Tibial nerve (tissue), 4 donors: ENCODE measurements around the gene TBL1X. TPM values are rescaled to one million over a fixed set of nuclear protein-coding genes. Genes with fewer than 3 reads are reported as not detected.
A peak's percentile ranks its signal among the peaks of the same experiment; 100 is the strongest.

Source experiments
- DNase-seq, 2 donors: peaks; one replicate each; pipeline ENCODE4 v3.0.0-alpha.2; 2019; ENCODE audit warnings: low spot score in 2 of 2
- H3K27ac ChIP-seq, 4 donors: fragments of 200-600 bp; sonication (generic) in 3 of 4; one replicate each; pipeline ENCODE4 v1.5.1; 2017 to 2019; ENCODE audit warnings: mild to moderate bottlenecking in 1 of 4
- H3K27me3 ChIP-seq, 2 donors: fragments of 200-600 bp; sonication (generic) in 1 of 2; one replicate each; pipeline versions ENCODE4 v1.5.1 to v1.6.0; 2017 to 2019
- H3K36me3 ChIP-seq, 3 donors: fragments of 200-600 bp; sonication (generic); one replicate each; pipeline ENCODE4 v1.5.1; 2018 to 2019
- H3K4me1 ChIP-seq, 4 donors: fragments of 200-600 bp; sonication (generic) in 3 of 4; one replicate each; pipeline ENCODE4 v1.5.1; 2017 to 2019
- H3K4me3 ChIP-seq, 4 donors: fragments of 200-600 bp; sonication (generic) in 3 of 4; one replicate each; pipeline ENCODE4 v1.5.1; 2017 to 2019; ENCODE audit warnings: mild to moderate bottlenecking in 1 of 4, moderate library complexity in 1 of 4
- H3K9me3 ChIP-seq, 4 donors: fragments of 200-600 bp; sonication (generic) in 3 of 4; one replicate each; pipeline ENCODE4 v1.5.1; 2017 to 2019
- CTCF ChIP-seq, 5 experiments: fragments of 200-600 bp in 3 of 5; fragments of 450-650 bp in 2 of 5; sonication (generic) in 3 of 5; IDR thresholded peaks; one replicate each; pipeline ENCODE4 v1.5.1; 2016 to 2019; ENCODE audit warnings: antibody characterized with exemption in 5 of 5, mild to moderate bottlenecking in 3 of 5, moderate library complexity in 2 of 5
- EP300 ChIP-seq, 2 donors: sonication (generic); formaldehyde crosslinking; IDR thresholded peaks; one replicate each; pipeline ENCODE4 v1.6.1; 2017; ENCODE audit warnings: antibody characterized with exemption in 2 of 2, mild to moderate bottlenecking in 1 of 2
- POLR2A ChIP-seq, 2 donors: fragments of 450-650 bp; IDR thresholded peaks; one replicate each; pipeline ENCODE4 v1.6.1; 2017; ENCODE audit warnings: antibody characterized with exemption in 2 of 2, mild to moderate bottlenecking in 2 of 2, moderate library complexity in 2 of 2
- WGBS, 2 donors: methylation state at CpG; one replicate each; pipeline ENCODE4 v1.1.5; 2018; 5-methylcytosine and 5-hydroxymethylcytosine counted together
- total RNA-seq, 4 donors: library from RNA; depleted of rRNA; stranded (reverse); fragments of >200 nt; gene quantifications; one replicate each; pipeline ENCODE4 v1.1.0, GENCODE V29; 2016

TBL1X gene
- total RNA-seq, 4 donors from 2014 or later, result 12.2 to 25.2 (median 19.5) TPM

DNA sequence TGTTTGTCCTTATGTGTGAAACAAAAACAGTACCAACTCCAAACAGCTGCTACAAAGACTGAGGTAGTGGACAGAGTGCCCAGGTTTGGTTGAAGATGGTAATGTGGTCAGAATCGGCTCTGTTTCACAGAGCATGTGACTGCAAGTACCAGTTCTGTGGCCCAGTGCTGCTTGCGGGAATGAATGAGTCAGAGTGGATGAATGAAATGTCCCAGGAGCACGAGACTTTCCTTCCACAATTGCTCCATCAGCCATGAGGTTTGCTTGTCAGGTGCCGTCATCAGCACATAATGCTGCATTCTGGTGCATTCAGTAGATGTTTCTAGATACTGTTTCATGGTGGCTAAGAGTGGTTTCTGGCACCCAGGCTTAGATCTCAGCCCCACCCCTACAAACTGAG is 216.6 kb downstream of the TBL1X start:
- Histone ChIP-seq H3K4me3 (no peak overlapping the region), H3K27ac (no peak overlapping the region), H3K36me3 (peaks cover 0 to 13% (median 0%) of the 10 kb centered on the region in 3 donors), H3K4me1 (no peaks in the 10 kb centered on the region), H3K9me3 (no peaks in the 10 kb centered on the region), H3K27me3 (no peaks in the 10 kb centered on the region)
- TF ChIP-seq EP300 (IDR thresholded peaks at IDR 0.05) (no peak), POLR2A (IDR thresholded peaks at IDR 0.05) (no peak), CTCF (IDR thresholded peaks at IDR 0.05) (no peak)
- WGBS, 2 donors, result 76 to 87% methylated on average over 4 of the region's 4 CpGs
- DNase-seq, result no peak

GRCh38 chrX:9682456-9682855 is 217.6 kb downstream of the TBL1X start:
- peak in 1 of 2 donors; percentile 5 for DNase-seq
- no peaks in the 10 kb centered on the region for H3K27me3 ChIP-seq
- H3K36me3 ChIP-seq, result peaks cover 0 to 13% (median 0%) of the 10 kb centered on the region in 3 donors
- no peak overlapping the region for H3K27ac ChIP-seq
- peak in 2 of 5 experiments; percentile 14 to 42 for TF ChIP-seq CTCF (IDR thresholded peaks at IDR 0.05)
- TF ChIP-seq POLR2A (IDR thresholded peaks at IDR 0.05), result no peak
- TF ChIP-seq EP300 (IDR thresholded peaks at IDR 0.05), result no peak
- no peak overlapping the region for H3K4me3 ChIP-seq
- H3K4me1 ChIP-seq, result no peaks in the 10 kb centered on the region
- WGBS, 2 donors, result 47 to 56% methylated on average over 9 to 10 of the region's 10 CpGs
- H3K9me3 ChIP-seq, result no peaks in the 10 kb centered on the region

GRCh38 chrX:9682861-9683260 is 218.0 kb downstream of the TBL1X start:
- Histone ChIP-seq H3K9me3 (no peaks in the 10 kb centered on the region), H3K4me3 (no peak overlapping the region), H3K36me3 (peaks cover 0 to 17% (median 0%) of the 10 kb centered on the region in 3 donors), H3K27me3 (no peaks in the 10 kb centered on the region), H3K4me1 (no peaks in the 10 kb centered on the region), H3K27ac (no peak overlapping the region)
- DNase-seq, result no peak
- no peak for TF ChIP-seq POLR2A (IDR thresholded peaks at IDR 0.05)
- TF ChIP-seq CTCF (IDR thresholded peaks at IDR 0.05), result no peak
- no peak for TF ChIP-seq EP300 (IDR thresholded peaks at IDR 0.05)
- WGBS, 2 donors, result 76 to 97% methylated on average over 6 of the region's 6 CpGs

GRCh38 chrX:9683350-9683749 is 218.5 kb downstream of the TBL1X start:
- Histone ChIP-seq H3K27me3 (no peaks in the 10 kb centered on the region), H3K27ac (no peak overlapping the region), H3K9me3 (no peaks in the 10 kb centered on the region), H3K36me3 (peaks cover 0 to 22% (median 0%) of the 10 kb centered on the region in 3 donors), H3K4me3 (no peak overlapping the region), H3K4me1 (no peaks in the 10 kb centered on the region)
- no peak for TF ChIP-seq EP300 (IDR thresholded peaks at IDR 0.05)
- TF ChIP-seq POLR2A (IDR thresholded peaks at IDR 0.05), result no peak
- TF ChIP-seq CTCF (IDR thresholded peaks at IDR 0.05), result no peak
- DNase-seq, result no peak
- 79 to 84% methylated on average over 7 to 9 of the region's 9 CpGs for WGBS, 2 donors

GRCh38 chrX:9687899-9688298 is 223.0 kb downstream of the TBL1X start:
- H3K9me3 ChIP-seq, result no peaks in the 10 kb centered on the region
- 96% methylated on average over 27 of the region's 27 CpGs for WGBS, 2 donors
- no peak overlapping the region for H3K4me3 ChIP-seq
- no peak for DNase-seq
- no peaks in the 10 kb centered on the region for H3K4me1 ChIP-seq
- H3K27me3 ChIP-seq, result no peaks in the 10 kb centered on the region
- H3K27ac ChIP-seq, result no peak overlapping the region
- TF ChIP-seq POLR2A (IDR thresholded peaks at IDR 0.05) (no peak), CTCF (IDR thresholded peaks at IDR 0.05) (no peak), EP300 (IDR thresholded peaks at IDR 0.05) (no peak)
- peaks cover 0 to 63% (median 0%) of the 10 kb centered on the region in 3 donors for H3K36me3 ChIP-seq
